ENCODE measurements around the gene CELF5.
"Not testable (repeated sequence)": the region's sequence is repeated elsewhere in the genome, so short reads cannot be mapped to it uniquely, and the experiment has no call there.

CELF5 gene

GRCh38 chr19:3231288-3231687 lies 6.8 kb downstream of the CELF5 start:
- no peak for TF ChIP-seq CTCF (IDR thresholded peaks at IDR 0.05; ENCODE audit: low read depth, low read length)
- no peak overlapping the region for H3K4me3 ChIP-seq (ENCODE audit: low read depth, low read length)

- H3K4me3 ChIP-seq (ENCODE audit: low read depth, low read length), result no peak overlapping the region
- no peak for TF ChIP-seq CTCF (IDR thresholded peaks at IDR 0.05; ENCODE audit: low read depth, low read length)
Observed at GRCh38 chr19:3233116-3233515, 8.7 kb downstream of the CELF5 start.

- no peak for TF ChIP-seq CTCF (IDR thresholded peaks at IDR 0.05; ENCODE audit: low read depth, low read length)
- H3K4me3 ChIP-seq (ENCODE audit: low read depth, low read length), result no peak overlapping the region
Observed at GRCh38 chr19:3233831-3234230, 9.4 kb downstream of the CELF5 start.

GRCh38 chr19:3234800-3235199 lies 10.3 kb downstream of the CELF5 start:
- H3K4me3 ChIP-seq (ENCODE audit: low read depth, low read length), result no peak overlapping the region
- 0 out of 2 replicates have a peak, but pooled peaks have one; percentile 14 for TF ChIP-seq CTCF (IDR thresholded peaks at IDR 0.05; ENCODE audit: low read depth, low read length)

- H3K4me3 ChIP-seq (ENCODE audit: low read depth, low read length), result not testable (repeated sequence)
Observed at GRCh38 chr19:3235604-3236003, 11.1 kb downstream of the CELF5 start.

- TF ChIP-seq CTCF (IDR thresholded peaks at IDR 0.05; ENCODE audit: low read depth, low read length), result no peak
- H3K4me3 ChIP-seq (ENCODE audit: low read depth, low read length), result no peak overlapping the region
Observed at GRCh38 chr19:3236272-3236671, 11.8 kb downstream of the CELF5 start.

GRCh38 chr19:3238066-3238561 lies 13.7 kb downstream of the CELF5 start:
- H3K4me3 ChIP-seq (ENCODE audit: low read depth, low read length), result no peak overlapping the region
- no peak for TF ChIP-seq CTCF (IDR thresholded peaks at IDR 0.05; ENCODE audit: low read depth, low read length)

GRCh38 chr19:3239367-3239766 lies 14.9 kb downstream of the CELF5 start:
- no peak overlapping the region for H3K4me3 ChIP-seq (ENCODE audit: low read depth, low read length)
- TF ChIP-seq CTCF (IDR thresholded peaks at IDR 0.05; ENCODE audit: low read depth, low read length), result no peak

Data from WI38 (cell line).